Measurements from ENCODE around the gene FOXA3. TPM values are rescaled to one million over a fixed set of nuclear protein-coding genes. Genes with fewer than 3 reads are reported as not detected.

The FOXA3 gene
- not detected in 2 replicates for total RNA-seq

DNA sequence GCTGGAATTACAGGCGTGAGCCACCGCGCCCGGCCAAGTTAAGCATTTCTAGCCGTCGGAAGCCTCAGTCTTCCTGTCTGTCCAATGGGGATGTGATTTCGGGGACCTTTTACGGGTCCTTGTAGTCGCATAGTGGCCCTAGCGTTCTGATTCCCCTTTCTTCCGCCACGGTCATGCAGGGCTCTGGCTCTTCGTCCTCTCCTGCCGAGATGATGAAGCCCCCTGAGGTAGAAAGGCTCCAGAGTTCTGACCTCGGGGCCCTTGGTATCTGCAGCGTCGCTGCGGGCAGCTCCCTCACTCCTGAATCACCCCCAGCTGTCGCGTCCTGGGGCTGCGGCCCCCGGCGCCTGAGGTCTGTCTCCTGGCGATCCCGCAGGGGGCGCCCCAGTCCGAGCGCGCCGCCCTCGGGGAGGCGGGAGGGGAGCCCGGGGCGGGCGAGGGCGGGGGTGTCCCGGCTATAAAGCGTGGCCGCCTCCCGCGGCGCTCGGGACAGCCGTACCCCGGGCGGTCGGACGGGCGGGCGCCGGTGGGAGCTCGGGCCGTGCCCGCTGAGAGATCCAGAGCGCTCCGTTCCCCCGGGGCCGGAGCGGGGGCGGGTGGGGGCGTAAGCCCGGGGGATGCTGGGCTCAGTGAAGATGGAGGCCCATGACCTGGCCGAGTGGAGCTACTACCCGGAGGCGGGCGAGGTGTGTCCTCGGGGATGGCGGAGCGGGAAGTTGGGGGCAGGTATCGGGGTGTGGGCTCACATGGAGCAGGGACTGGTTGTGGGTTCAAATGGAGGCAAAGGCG is at the start of gene FOXA3:
TSS of gene FOXA3 (plus strand) at position 487 of the 789 bp plus-strand sequence. CDS start at position 618, 131 bp downstream.

DNA sequence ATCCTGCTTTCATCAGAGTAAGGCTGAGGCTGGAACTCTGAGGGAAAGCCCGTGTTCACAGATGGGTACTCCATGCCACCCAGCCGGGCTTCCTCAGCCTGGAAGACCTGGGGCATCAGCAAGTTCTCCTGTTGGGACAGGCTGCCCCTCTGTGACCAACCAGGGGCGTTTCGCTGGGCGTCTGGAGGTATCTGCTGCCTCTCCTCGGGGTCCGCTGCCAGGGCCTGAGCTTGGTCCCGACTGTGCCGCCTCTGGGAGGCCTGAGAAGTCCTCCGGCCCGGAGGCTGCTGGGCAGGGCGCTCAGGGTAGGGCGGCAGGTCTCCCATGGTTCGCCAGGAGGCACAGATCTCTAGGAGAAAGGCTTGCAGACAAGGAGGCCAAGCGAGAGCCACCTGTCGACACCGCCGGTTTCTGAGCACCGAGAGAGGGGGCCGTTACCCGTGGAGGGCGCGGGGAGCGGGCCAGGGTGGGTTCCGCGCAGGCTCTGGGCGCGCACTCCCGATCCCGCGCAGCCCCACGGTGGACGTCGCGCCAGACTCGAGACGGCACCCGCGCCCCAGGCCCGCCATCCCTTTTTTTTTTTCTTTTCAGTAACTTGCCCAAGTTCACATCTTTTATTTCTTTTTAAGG is 49.2 kb upstream of the FOXA3 start, which contains the start of gene RSPH6A:
TSS of gene RSPH6A (minus strand) at position 458 of the 630 bp plus-strand sequence. CDS start at position 326, 132 bp downstream.

DNA sequence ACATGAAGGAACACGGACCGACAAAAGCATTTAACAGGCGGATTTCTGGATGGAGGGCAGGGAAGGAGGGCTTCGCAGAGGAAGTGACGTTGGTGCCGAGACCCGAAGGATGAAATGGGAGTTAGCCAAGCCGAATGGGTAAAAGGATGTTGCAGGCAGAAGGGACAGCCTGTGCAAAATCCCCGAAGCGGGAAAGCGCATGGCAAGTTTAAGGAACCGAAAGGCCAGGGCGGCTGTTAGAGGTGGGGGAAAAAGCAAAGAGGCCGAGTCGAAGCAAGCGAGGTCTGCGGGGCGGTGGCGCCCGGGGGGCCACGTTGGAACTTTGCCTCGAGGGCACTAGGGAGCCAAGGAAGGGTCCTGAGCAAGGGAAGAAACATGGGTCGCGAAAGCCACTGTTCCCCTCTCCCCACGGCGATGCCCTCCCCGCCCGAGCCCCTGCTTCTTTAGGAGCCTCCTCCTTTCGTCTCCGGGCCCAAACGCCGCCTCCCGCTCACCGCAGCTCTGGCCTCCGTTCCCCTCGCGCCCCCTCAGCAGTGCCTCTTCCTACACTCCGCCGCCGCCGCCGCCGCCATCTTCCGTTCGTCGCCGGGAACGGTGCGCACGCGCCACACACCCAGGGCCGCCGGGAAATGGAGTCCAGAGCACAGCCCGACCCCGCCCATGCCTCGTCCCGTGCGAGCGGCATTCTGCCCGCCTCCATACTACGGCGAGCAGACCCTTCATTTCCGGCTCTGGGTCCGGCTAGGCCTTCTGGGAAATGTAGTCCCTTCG is 1.4 kb upstream of the FOXA3 start, which contains the start of gene SYMPK:
TSS of gene SYMPK (minus strand) at position 584 of the 771 bp plus-strand sequence. CDS start 8,652 bp downstream, outside the sequence.

DNA sequence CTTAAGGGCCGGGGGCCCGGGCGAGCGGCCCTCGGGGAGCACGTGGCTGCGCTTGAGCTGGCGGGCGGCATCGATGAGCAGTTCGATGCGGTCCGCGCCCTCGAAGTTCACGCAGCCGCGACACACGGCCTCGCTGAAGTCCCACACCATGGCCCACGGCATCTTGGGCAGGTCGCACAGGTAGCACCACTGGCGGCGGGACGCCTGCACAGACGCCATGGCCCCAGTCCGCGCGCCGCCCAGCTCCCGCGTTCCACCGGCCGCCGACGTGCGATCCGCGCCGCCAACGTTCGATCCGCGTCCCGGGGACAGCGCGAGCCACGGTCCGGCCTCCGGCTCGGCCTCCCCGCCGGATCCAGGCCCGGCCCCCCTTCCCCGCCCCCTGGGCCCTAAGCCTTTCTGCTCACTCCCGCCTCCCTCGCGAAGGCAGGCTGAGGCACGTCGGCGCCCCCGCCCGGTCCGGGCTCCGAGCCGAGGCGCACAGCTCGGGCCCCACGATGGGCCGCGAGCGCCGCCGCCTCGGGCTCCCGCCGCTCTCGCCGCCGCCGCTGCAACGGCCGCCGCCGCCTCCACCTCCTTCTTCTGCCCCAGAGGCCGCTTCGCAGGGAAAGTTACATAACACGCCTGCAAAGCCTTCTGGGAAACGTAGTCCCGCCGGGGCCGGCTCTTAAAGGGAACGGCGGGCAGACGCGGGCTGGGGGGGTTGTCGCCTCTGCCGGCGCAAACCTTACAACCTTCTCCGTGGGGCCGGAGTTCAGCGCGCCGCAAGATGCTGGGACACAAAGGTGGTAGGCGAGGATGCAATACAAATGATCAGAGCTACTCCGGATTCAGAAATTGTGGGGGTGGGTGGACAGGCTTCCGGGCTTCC is 21.7 kb downstream of the FOXA3 start, which contains the start of gene IRF2BP1:
TSS of gene IRF2BP1 (minus strand) at position 586 of the 871 bp plus-strand sequence. CDS start at position 219, 367 bp downstream.

DNA sequence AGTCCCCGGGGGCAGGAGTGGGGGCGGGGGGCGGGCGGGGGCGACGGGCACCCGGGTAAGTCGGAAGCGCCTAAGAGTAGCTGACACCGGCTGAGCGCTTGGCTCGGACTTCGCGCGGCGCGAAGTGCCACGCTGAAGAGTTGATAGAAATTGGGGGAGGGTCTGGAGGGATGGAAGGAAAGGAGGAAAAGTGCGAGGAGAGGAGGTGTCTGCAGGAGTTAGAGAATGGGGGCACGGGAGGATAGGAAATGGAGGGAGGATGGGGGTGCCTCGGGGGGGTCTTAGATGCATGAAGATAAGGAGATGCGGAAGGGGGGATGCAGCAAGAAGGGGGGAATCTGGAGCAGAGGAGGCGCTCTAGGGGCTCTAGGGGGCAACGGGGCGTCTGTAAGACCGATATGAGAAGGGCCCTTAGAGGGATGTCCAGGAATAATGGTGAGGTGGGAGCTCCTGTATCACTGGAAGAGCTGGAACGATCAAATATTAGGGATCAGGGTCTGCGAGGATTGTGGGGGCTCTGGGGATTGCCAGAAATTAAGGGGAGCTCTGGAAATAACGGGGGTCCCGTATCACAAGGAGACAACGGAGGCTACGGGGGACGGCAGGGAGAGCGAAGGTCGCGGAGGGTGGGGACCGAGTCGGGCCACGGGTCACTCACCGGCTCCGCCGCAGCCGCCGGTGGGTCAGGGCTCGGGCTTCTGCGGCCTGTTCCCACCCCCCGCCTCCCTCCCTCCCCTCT is 38.0 kb downstream of the FOXA3 start, which contains the start of gene MYPOP:
TSS of gene MYPOP (minus strand) at position 702 of the 739 bp plus-strand sequence. CDS start 840 bp downstream, outside the sequence.

DNA sequence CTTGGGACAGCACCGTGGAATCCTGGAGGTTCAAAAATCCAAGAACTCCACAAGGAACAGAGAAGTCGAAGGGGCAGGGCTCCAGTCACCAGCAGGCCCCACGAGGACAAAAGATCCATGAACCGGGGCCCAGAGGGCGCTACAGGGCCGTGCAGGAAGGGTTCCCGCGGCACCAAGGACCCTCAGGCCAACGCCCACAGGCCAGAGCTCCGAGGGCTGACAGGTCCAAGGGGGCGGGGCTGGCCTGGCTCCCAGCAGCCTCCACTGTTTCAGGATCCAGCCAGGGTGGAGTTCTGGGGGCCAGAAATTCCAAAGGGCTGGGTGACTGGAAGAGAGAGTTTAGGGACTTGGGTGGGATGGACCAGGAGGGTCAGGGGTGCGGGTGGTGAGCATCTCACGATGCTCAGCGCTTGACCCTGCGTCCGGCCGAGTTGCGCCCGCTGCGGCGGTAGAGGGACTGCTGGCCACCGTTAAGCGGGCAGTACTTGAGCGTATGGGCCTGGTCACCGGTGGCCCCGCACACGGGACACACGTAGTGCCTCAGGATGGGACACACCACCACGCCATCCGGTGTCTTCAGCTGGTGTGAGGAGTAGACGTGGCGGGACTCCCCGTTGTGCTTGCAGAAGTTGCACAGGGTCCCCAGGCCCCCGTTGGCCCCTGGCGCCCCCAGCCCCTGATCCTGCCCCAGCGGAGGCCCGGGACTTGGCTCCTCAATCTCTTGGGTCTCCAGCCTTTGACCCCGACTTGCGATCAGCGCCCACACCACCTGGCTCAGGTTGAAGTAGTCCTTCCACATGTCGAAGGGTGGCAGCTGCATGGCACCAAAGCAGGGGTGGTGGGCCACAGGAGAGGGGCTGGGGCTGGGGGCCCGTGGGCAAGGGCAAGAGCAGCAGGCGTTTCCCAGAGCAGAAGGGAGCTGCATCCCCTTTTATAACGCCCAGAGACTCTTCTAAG is 50.0 kb downstream of the FOXA3 start, which contains the start of gene NANOS2:
TSS of gene NANOS2 (minus strand) at position 905 of the 957 bp plus-strand sequence. CDS start at position 820, 85 bp downstream.

Other genes starting within 250 kb of the FOXA3 start
- gene EML2, start 224.9 kb upstream of the FOXA3 start, total RNA-seq: 64.1 and 80.8 TPM in 2 replicates
- 0.43 and 0.52 TPM in 2 replicates for gene GIPR, start 196.1 kb upstream of the FOXA3 start, total RNA-seq
- gene SNRPD2, start 172.4 kb upstream of the FOXA3 start, total RNA-seq: 194 and 211 TPM in 2 replicates
- gene QPCTL, start 171.7 kb upstream of the FOXA3 start, total RNA-seq: 18.1 and 32.5 TPM in 2 replicates
- gene FBXO46, start 133.4 kb upstream of the FOXA3 start, total RNA-seq: 6.4 and 6.5 TPM in 2 replicates
- gene MEIOSIN, start 130.9 kb upstream of the FOXA3 start, total RNA-seq: not detected in 2 replicates
- gene SIX5, start 95.1 kb upstream of the FOXA3 start, total RNA-seq: 9.7 and 14.5 TPM in 2 replicates
- 79.7 and 85.8 TPM in 2 replicates for gene DMPK, start 81.8 kb upstream of the FOXA3 start, total RNA-seq
- gene DMWD, start 71.5 kb upstream of the FOXA3 start, total RNA-seq: 38.6 and 55.9 TPM in 2 replicates
- gene RSPH6A, start 49.0 kb upstream of the FOXA3 start, total RNA-seq: 0.07 TPM in 2 replicates
- gene SYMPK, start 1.2 kb upstream of the FOXA3 start, total RNA-seq: 45.5 and 57.3 TPM in 2 replicates
- gene IRF2BP1, start 21.8 kb downstream of the FOXA3 start, total RNA-seq: 24.0 and 30.8 TPM in 2 replicates
- 2.2 and 3.5 TPM in 2 replicates for gene MYPOP, start 38.3 kb downstream of the FOXA3 start, total RNA-seq
- not detected in 2 replicates for gene NANOS2, start 50.5 kb downstream of the FOXA3 start, total RNA-seq
- 0.20 and 1.1 TPM in 2 replicates for gene NOVA2, start 109.5 kb downstream of the FOXA3 start, total RNA-seq
- 4.5 and 5.9 TPM in 2 replicates for gene CCDC61, start 131.1 kb downstream of the FOXA3 start, total RNA-seq
- not detected in 2 replicates for gene PGLYRP1, start 158.7 kb downstream of the FOXA3 start, total RNA-seq
- gene IGFL4, start 176.7 kb downstream of the FOXA3 start, total RNA-seq: 0.13 TPM in 1 of 2 replicates, not detected in the other